Mammary epithelial cell (primary cell): ENCODE data around the gene TTYH1.

Source experiments
- EZH2 ChIP-seq: IDR thresholded peaks from 2 replicates; pipeline ENCODE4 v1.6.1; 2012; ENCODE audit warnings: low read length, inconsistent platforms, borderline replicate concordance
- TF ChIP-seq, protein P1 (sequence below), 2 donors: IDR thresholded peaks in 1 of 2; conservative IDR thresholded peaks in 1 of 2; 2 replicates each; pipeline ENCODE4 v1.5.1; 2011 to 2012; ENCODE audit warnings: inconsistent platforms in 2 of 2, low read length in 2 of 2, mild to moderate bottlenecking in 2 of 2, control low read depth in 1 of 2, low read depth in 1 of 2; ENCODE audit not compliant: insufficient read depth in 1 of 2; ENCODE audit errors: extremely low read depth in 1 of 2

DNA sequence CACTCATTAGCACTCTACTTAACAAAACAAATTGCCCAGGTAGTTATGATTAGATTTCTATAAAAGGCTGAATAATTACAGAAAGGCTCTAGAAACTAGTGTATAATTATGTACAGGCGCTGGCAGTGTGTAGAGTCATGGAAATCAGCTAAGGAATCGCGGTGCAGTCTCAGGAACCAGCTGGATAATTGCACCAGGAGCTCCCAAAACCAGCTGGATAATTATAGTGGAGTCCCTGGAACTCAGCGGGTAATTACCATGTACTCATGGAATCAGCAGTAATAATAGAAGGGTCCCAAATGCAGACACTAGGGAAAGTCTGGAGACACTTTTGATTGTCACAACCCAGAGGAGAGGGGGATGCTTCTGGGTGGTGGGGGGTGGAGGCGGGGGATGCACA is 23.2 kb upstream of the TTYH1 start:
- no peak for TF ChIP-seq EZH2
- TF ChIP-seq, protein P1, sequence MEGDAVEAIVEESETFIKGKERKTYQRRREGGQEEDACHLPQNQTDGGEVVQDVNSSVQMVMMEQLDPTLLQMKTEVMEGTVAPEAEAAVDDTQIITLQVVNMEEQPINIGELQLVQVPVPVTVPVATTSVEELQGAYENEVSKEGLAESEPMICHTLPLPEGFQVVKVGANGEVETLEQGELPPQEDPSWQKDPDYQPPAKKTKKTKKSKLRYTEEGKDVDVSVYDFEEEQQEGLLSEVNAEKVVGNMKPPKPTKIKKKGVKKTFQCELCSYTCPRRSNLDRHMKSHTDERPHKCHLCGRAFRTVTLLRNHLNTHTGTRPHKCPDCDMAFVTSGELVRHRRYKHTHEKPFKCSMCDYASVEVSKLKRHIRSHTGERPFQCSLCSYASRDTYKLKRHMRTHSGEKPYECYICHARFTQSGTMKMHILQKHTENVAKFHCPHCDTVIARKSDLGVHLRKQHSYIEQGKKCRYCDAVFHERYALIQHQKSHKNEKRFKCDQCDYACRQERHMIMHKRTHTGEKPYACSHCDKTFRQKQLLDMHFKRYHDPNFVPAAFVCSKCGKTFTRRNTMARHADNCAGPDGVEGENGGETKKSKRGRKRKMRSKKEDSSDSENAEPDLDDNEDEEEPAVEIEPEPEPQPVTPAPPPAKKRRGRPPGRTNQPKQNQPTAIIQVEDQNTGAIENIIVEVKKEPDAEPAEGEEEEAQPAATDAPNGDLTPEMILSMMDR (conservative IDR thresholded peaks at IDR 0.05 in 1 of 2, IDR thresholded peaks at IDR 0.05 in 1 of 2; ENCODE audit: extremely low read depth in 1 of 2, insufficient read depth in 1 of 2, low read depth in 1 of 2, low read length in 2 of 2) = no peak
